Mesenchymal stem cell (in vitro differentiated cells and primary cell): ENCODE results near the gene PALD1.
A peak's percentile ranks its signal among the peaks of the same experiment; 100 is the strongest.

ENCODE experiments used
- DNase-seq: peaks from one replicate; pipeline ENCODE4 v3.0.0-alpha.2; 2013
- H2AFZ ChIP-seq: one replicate; pipeline ENCODE4 v1.6.1; 2013; ENCODE audit warnings: low read depth, mild to moderate bottlenecking, control low read depth, inconsistent platforms, low read length, moderate library complexity
- H2AK5ac ChIP-seq: 2 replicates; pipeline ENCODE4 v1.6.1; 2013; ENCODE audit warnings: low read length, moderate library complexity, mild to moderate bottlenecking, inconsistent platforms; ENCODE audit not compliant: severe bottlenecking
- H2BK120ac ChIP-seq: one replicate; pipeline ENCODE4 v1.6.1; 2013; ENCODE audit warnings: low read depth, mild to moderate bottlenecking, inconsistent platforms, low read length, moderate library complexity
- H2BK12ac ChIP-seq, 2 experiments: one replicate each; pipeline ENCODE4 v1.6.1; 2013; ENCODE audit warnings: inconsistent platforms in 2 of 2, low read length in 2 of 2, mild to moderate bottlenecking in 2 of 2, moderate library complexity in 2 of 2, control low read depth in 1 of 2
- H2BK15ac ChIP-seq: one replicate; pipeline ENCODE4 v1.6.1; 2013; ENCODE audit warnings: mild to moderate bottlenecking, low read depth, inconsistent platforms; ENCODE audit not compliant: poor library complexity, severe bottlenecking
- H2BK5ac ChIP-seq: 2 replicates; pipeline ENCODE4 v1.6.1; 2013; ENCODE audit warnings: low read depth, mild to moderate bottlenecking, low read length, control low read depth, inconsistent platforms; ENCODE audit not compliant: poor library complexity, severe bottlenecking
- H3K14ac ChIP-seq, 2 experiments: one replicate each; pipeline ENCODE4 v1.6.1; 2013; ENCODE audit warnings: inconsistent platforms in 2 of 2, low read length in 2 of 2, control low read depth in 1 of 2, mild to moderate bottlenecking in 1 of 2, moderate library complexity in 1 of 2
- H3K18ac ChIP-seq, 2 experiments: one replicate each; pipeline ENCODE4 v1.6.1; 2013; ENCODE audit warnings: inconsistent platforms in 2 of 2, low read length in 2 of 2, control low read depth in 1 of 2, low read depth in 1 of 2, mild to moderate bottlenecking in 1 of 2
- H3K23ac ChIP-seq, 2 experiments: one replicate each; pipeline ENCODE4 v1.6.1; 2013; ENCODE audit warnings: inconsistent platforms in 2 of 2, low read length in 2 of 2, mild to moderate bottlenecking in 2 of 2, moderate library complexity in 2 of 2, control low read depth in 1 of 2
- H3K27ac ChIP-seq: 2 replicates; pipeline ENCODE4 v1.5.1; 2013; ENCODE audit warnings: mild to moderate bottlenecking, moderate library complexity, low read length, control low read depth, inconsistent platforms; ENCODE audit not compliant: poor library complexity, severe bottlenecking
- H3K27me3 ChIP-seq, 2 experiments: 2 replicates each; pipeline versions ENCODE4 v1.6.1 to v1.7.0; 2013; ENCODE audit warnings: low read length in 2 of 2, mild to moderate bottlenecking in 2 of 2, moderate library complexity in 2 of 2, control low read depth in 1 of 2, inconsistent platforms in 1 of 2; ENCODE audit not compliant: control insufficient read depth in 1 of 2, insufficient read depth in 1 of 2
- H3K36me3 ChIP-seq, 2 experiments: 2 replicates each; pipeline versions ENCODE4 v1.6.1 to v1.7.0; 2013; ENCODE audit warnings: low read length in 2 of 2, control low read depth in 1 of 2, inconsistent platforms in 1 of 2, low read depth in 1 of 2, mild to moderate bottlenecking in 1 of 2; ENCODE audit not compliant: insufficient read depth in 2 of 2, control insufficient read depth in 1 of 2
- H3K4ac ChIP-seq, 2 experiments: one replicate each; pipeline ENCODE4 v1.6.1; 2013; ENCODE audit warnings: inconsistent platforms in 2 of 2, low read length in 2 of 2, mild to moderate bottlenecking in 2 of 2, moderate library complexity in 2 of 2, control low read depth in 1 of 2, low read depth in 1 of 2
- H3K4me1 ChIP-seq: 2 replicates; pipeline ENCODE4 v1.6.1; 2013; ENCODE audit warnings: low read depth, low read length, control low read depth; ENCODE audit not compliant: control insufficient read depth, insufficient read depth
- H3K4me2 ChIP-seq: 2 replicates; pipeline ENCODE4 v1.6.1; 2013; ENCODE audit warnings: low read length, mild to moderate bottlenecking, inconsistent platforms; ENCODE audit not compliant: poor library complexity, severe bottlenecking
- H3K4me3 ChIP-seq, 2 experiments: 2 replicates each; pipeline versions ENCODE4 v1.5.1 to v1.7.0; 2013; ENCODE audit warnings: low read length in 2 of 2, mild to moderate bottlenecking in 2 of 2, control low read depth in 1 of 2, low read depth in 1 of 2; ENCODE audit not compliant: insufficient read depth in 1 of 2
- H3K79me1 ChIP-seq: replicated peaks from 2 replicates; pipeline ENCODE4 v1.6.1; 2013; ENCODE audit warnings: mild to moderate bottlenecking, control low read depth, low read length, inconsistent platforms; ENCODE audit not compliant: poor library complexity, severe bottlenecking
- H3K9ac ChIP-seq: 2 replicates; pipeline ENCODE4 v1.7.0; 2013; ENCODE audit warnings: mild to moderate bottlenecking, low read length, moderate library complexity
- H3K9me3 ChIP-seq: 2 replicates; pipeline ENCODE4 v1.7.0; 2013; ENCODE audit warnings: mild to moderate bottlenecking, low read length; ENCODE audit not compliant: control insufficient read depth
- H4K8ac ChIP-seq: one replicate; pipeline ENCODE4 v1.6.1; 2013; ENCODE audit warnings: inconsistent platforms, mild to moderate bottlenecking, low read length, moderate library complexity
- H4K91ac ChIP-seq: one replicate; pipeline ENCODE4 v1.6.1; 2013; ENCODE audit warnings: mild to moderate bottlenecking, low read length, inconsistent platforms
- WGBS: methylation state at CpG from one replicate; pipeline ENCODE4 v1.1.7; 2013; ENCODE audit warnings: mixed read lengths; 5-methylcytosine and 5-hydroxymethylcytosine counted together

PALD1 gene

GRCh38 chr10:70493660-70494234 lies 15.2 kb downstream of the PALD1 start:
- H3K79me1 ChIP-seq, result no peaks in the 10 kb centered on the region
- no peak overlapping the region for H2BK12ac ChIP-seq
- H2BK15ac ChIP-seq, result no peak overlapping the region
- H3K9me3 ChIP-seq, result no peaks in the 10 kb centered on the region
- no peak overlapping the region for H4K8ac ChIP-seq
- no peak overlapping the region for H3K4ac ChIP-seq
- H3K4me3 ChIP-seq, result no peak overlapping the region
- H3K23ac ChIP-seq, result no peak overlapping the region
- H4K91ac ChIP-seq, result no peak overlapping the region
- H3K18ac ChIP-seq, result no peak overlapping the region
- no peak for DNase-seq
- H2BK5ac ChIP-seq, result no peak overlapping the region
- 44% methylated on average over 9 of the region's 9 CpGs for WGBS
- no peak overlapping the region for H2BK120ac ChIP-seq
- H3K36me3 ChIP-seq, result no peaks in the 10 kb centered on the region
- H3K4me1 ChIP-seq, result no peaks in the 10 kb centered on the region
- no peak overlapping the region for H3K27ac ChIP-seq
- no peak overlapping the region for H3K4me2 ChIP-seq
- peaks cover 18 to 53% of the 10 kb centered on the region in 2 experiments for H3K27me3 ChIP-seq
- H2AFZ ChIP-seq, result no peak overlapping the region
- H2AK5ac ChIP-seq, result no peak overlapping the region
- no peak overlapping the region for H3K14ac ChIP-seq
- no peak overlapping the region for H3K9ac ChIP-seq

GRCh38 chr10:70494536-70494935 lies 16.0 kb downstream of the PALD1 start:
- Histone ChIP-seq H3K23ac (no peak overlapping the region), H3K14ac (no peak overlapping the region), H3K36me3 (no peaks in the 10 kb centered on the region), H3K27ac (no peak overlapping the region), H3K9me3 (no peaks in the 10 kb centered on the region), H4K8ac (no peak overlapping the region), H3K4ac (no peak overlapping the region), H2BK15ac (peak overlapping the region; percentile 73), H4K91ac (no peak overlapping the region), H2BK12ac (no peak overlapping the region), H3K4me3 (no peak overlapping the region), H2AK5ac (no peak overlapping the region), H2BK120ac (no peak overlapping the region), H3K79me1 (no peaks in the 10 kb centered on the region), H3K4me1 (peaks cover 6% of the 10 kb centered on the region), H3K4me2 (no peak overlapping the region), H2AFZ (no peak overlapping the region), H3K18ac (no peak overlapping the region), H2BK5ac (no peak overlapping the region), H3K9ac (no peak overlapping the region), H3K27me3 (peaks cover 18 to 52% of the 10 kb centered on the region in 2 experiments)
- WGBS, result 75% methylated on average over 8 of the region's 8 CpGs
- DNase-seq, result no peak

GRCh38 chr10:70494966-70495365 lies 16.4 kb downstream of the PALD1 start:
- no peak overlapping the region for H4K8ac ChIP-seq
- no peak overlapping the region for H2BK120ac ChIP-seq
- H3K4me1 ChIP-seq, result peaks cover 9% of the 10 kb centered on the region
- H4K91ac ChIP-seq, result no peak overlapping the region
- no peak overlapping the region for H2BK12ac ChIP-seq
- H2BK5ac ChIP-seq, result no peak overlapping the region
- no peak overlapping the region for H3K18ac ChIP-seq
- no peaks in the 10 kb centered on the region for H3K79me1 ChIP-seq
- no peak overlapping the region for H3K4ac ChIP-seq
- peaks cover 18 to 55% of the 10 kb centered on the region in 2 experiments for H3K27me3 ChIP-seq
- DNase-seq, result no peak
- no peak overlapping the region for H3K4me2 ChIP-seq
- no peak overlapping the region for H3K14ac ChIP-seq
- H2BK15ac ChIP-seq, result no peak overlapping the region
- no peak overlapping the region for H3K27ac ChIP-seq
- H3K23ac ChIP-seq, result no peak overlapping the region
- no peaks in the 10 kb centered on the region for H3K36me3 ChIP-seq
- 92% methylated on average over 13 of the region's 13 CpGs for WGBS
- no peak overlapping the region for H3K4me3 ChIP-seq
- H2AFZ ChIP-seq, result no peak overlapping the region
- no peak overlapping the region for H3K9ac ChIP-seq
- H2AK5ac ChIP-seq, result no peak overlapping the region
- no peaks in the 10 kb centered on the region for H3K9me3 ChIP-seq

GRCh38 chr10:70495691-70496261 lies 17.2 kb downstream of the PALD1 start:
- H4K91ac ChIP-seq, result no peak overlapping the region
- 100% methylated on average over 1 of the region's 4 CpGs for WGBS
- no peak overlapping the region for H2BK12ac ChIP-seq
- no peak overlapping the region for H3K4ac ChIP-seq
- no peak for DNase-seq
- no peaks in the 10 kb centered on the region for H3K9me3 ChIP-seq
- H3K4me3 ChIP-seq, result no peak overlapping the region
- no peak overlapping the region for H2BK15ac ChIP-seq
- no peak overlapping the region for H3K27ac ChIP-seq
- no peak overlapping the region for H2AFZ ChIP-seq
- H3K27me3 ChIP-seq, result peaks cover 18 to 58% of the 10 kb centered on the region in 2 experiments
- H3K18ac ChIP-seq, result no peak overlapping the region
- no peak overlapping the region for H3K9ac ChIP-seq
- no peak overlapping the region for H2BK5ac ChIP-seq
- H3K14ac ChIP-seq, result no peak overlapping the region
- H4K8ac ChIP-seq, result no peak overlapping the region
- peaks cover 13% of the 10 kb centered on the region for H3K4me1 ChIP-seq
- no peak overlapping the region for H3K23ac ChIP-seq
- H3K36me3 ChIP-seq, result no peaks in the 10 kb centered on the region
- no peaks in the 10 kb centered on the region for H3K79me1 ChIP-seq
- H2AK5ac ChIP-seq, result no peak overlapping the region
- H3K4me2 ChIP-seq, result no peak overlapping the region
- no peak overlapping the region for H2BK120ac ChIP-seq
